Effector memory CD4-positive, alpha-beta T cell (primary cell): ENCODE data around the gene CFAP74.

Experiments
- DNase-seq, 3 donors: peaks; one replicate each; pipeline ENCODE4 v3.0.0-alpha.2; 2020
- H3K27ac ChIP-seq: 2 replicates; pipeline ENCODE4 v1.7.0; 2013; ENCODE audit warnings: mild to moderate bottlenecking, low read length, moderate library complexity; ENCODE audit not compliant: insufficient read depth, poor library complexity, severe bottlenecking
- H3K27me3 ChIP-seq: replicated peaks from 2 replicates; pipeline ENCODE4 v1.7.0; 2013; ENCODE audit warnings: mild to moderate bottlenecking, low read length; ENCODE audit not compliant: insufficient read depth, control insufficient read depth, poor library complexity, severe bottlenecking
- H3K36me3 ChIP-seq: 2 replicates; pipeline ENCODE4 v1.7.0; 2013; ENCODE audit warnings: mild to moderate bottlenecking, low read length, moderate library complexity; ENCODE audit not compliant: control insufficient read depth, insufficient read depth
- H3K4me1 ChIP-seq: 2 replicates; pipeline ENCODE4 v1.7.0; 2013; ENCODE audit warnings: low read length, mild to moderate bottlenecking; ENCODE audit not compliant: control insufficient read depth, insufficient read depth, poor library complexity, severe bottlenecking
- H3K4me3 ChIP-seq: 2 replicates; pipeline ENCODE4 v1.7.0; 2013; ENCODE audit warnings: low read length, low read depth, mild to moderate bottlenecking; ENCODE audit not compliant: insufficient read depth, poor library complexity, severe bottlenecking
- H3K9me3 ChIP-seq: 2 replicates; pipeline ENCODE4 v1.7.0; 2013; ENCODE audit warnings: mild to moderate bottlenecking, low read length, moderate library complexity; ENCODE audit not compliant: control insufficient read depth

The CFAP74 gene

GRCh38 chr1:1898246-1898933 is 105.2 kb downstream of the CFAP74 start:
- Histone ChIP-seq H3K36me3 (no peaks in the 10 kb centered on the region), H3K9me3 (no peaks in the 10 kb centered on the region), H3K27ac (no peak overlapping the region), H3K27me3 (no peaks in the 10 kb centered on the region), H3K4me3 (no peak overlapping the region), H3K4me1 (peaks cover 12% of the 10 kb centered on the region)
- DNase-seq, result no peak

GRCh38 chr1:1895456-1896336 is 107.9 kb downstream of the CFAP74 start:
- no peak for DNase-seq
- H3K4me1 ChIP-seq, result peaks cover 17% of the 10 kb centered on the region
- H3K27me3 ChIP-seq, result no peaks in the 10 kb centered on the region
- no peaks in the 10 kb centered on the region for H3K36me3 ChIP-seq
- H3K27ac ChIP-seq, result no peak overlapping the region
- no peaks in the 10 kb centered on the region for H3K9me3 ChIP-seq
- no peak overlapping the region for H3K4me3 ChIP-seq

GRCh38 chr1:1895060-1895418 is 108.5 kb downstream of the CFAP74 start:
- Histone ChIP-seq H3K27me3 (no peaks in the 10 kb centered on the region), H3K4me1 (peaks cover 17% of the 10 kb centered on the region), H3K36me3 (no peaks in the 10 kb centered on the region), H3K4me3 (no peak overlapping the region), H3K9me3 (no peaks in the 10 kb centered on the region), H3K27ac (no peak overlapping the region)
- DNase-seq, result no peak

GRCh38 chr1:1894354-1895059 is 109.1 kb downstream of the CFAP74 start:
- no peaks in the 10 kb centered on the region for H3K27me3 ChIP-seq
- DNase-seq, result no peak
- H3K9me3 ChIP-seq, result no peaks in the 10 kb centered on the region
- H3K27ac ChIP-seq, result no peak overlapping the region
- H3K36me3 ChIP-seq, result no peaks in the 10 kb centered on the region
- H3K4me3 ChIP-seq, result no peak overlapping the region
- H3K4me1 ChIP-seq, result peaks cover 17% of the 10 kb centered on the region

GRCh38 chr1:1893997-1894353 is 109.6 kb downstream of the CFAP74 start:
- Histone ChIP-seq H3K4me1 (peaks cover 22% of the 10 kb centered on the region), H3K36me3 (no peaks in the 10 kb centered on the region), H3K4me3 (no peak overlapping the region), H3K27me3 (no peaks in the 10 kb centered on the region), H3K9me3 (no peaks in the 10 kb centered on the region), H3K27ac (no peak overlapping the region)
- no peak for DNase-seq

- DNase-seq, result no peak
- no peak overlapping the region for H3K27ac ChIP-seq
- no peak overlapping the region for H3K4me3 ChIP-seq
- no peaks in the 10 kb centered on the region for H3K36me3 ChIP-seq
- H3K27me3 ChIP-seq, result no peaks in the 10 kb centered on the region
- H3K4me1 ChIP-seq, result peaks cover 27% of the 10 kb centered on the region
- H3K9me3 ChIP-seq, result no peaks in the 10 kb centered on the region
These were observed 110.1 kb downstream of the CFAP74 start for GRCh38 chr1:1893291-1893985.

- peak overlapping the region; percentile 93 for H3K27ac ChIP-seq
- H3K4me1 ChIP-seq, result peaks cover 34% of the 10 kb centered on the region
- H3K4me3 ChIP-seq, result peak overlapping the region; percentile 60
- no peaks in the 10 kb centered on the region for H3K36me3 ChIP-seq
- no peaks in the 10 kb centered on the region for H3K27me3 ChIP-seq
- no peak for DNase-seq
- H3K9me3 ChIP-seq, result no peaks in the 10 kb centered on the region
These were observed 110.8 kb downstream of the CFAP74 start for GRCh38 chr1:1892763-1893120.

- no peaks in the 10 kb centered on the region for H3K27me3 ChIP-seq
- H3K9me3 ChIP-seq, result no peaks in the 10 kb centered on the region
- H3K4me3 ChIP-seq, result peak overlapping the region; percentile 60
- H3K27ac ChIP-seq, result peak overlapping the region; percentile 93
- H3K36me3 ChIP-seq, result no peaks in the 10 kb centered on the region
- H3K4me1 ChIP-seq, result peaks cover 39% of the 10 kb centered on the region
- no peak for DNase-seq
These were observed 111.4 kb downstream of the CFAP74 start for GRCh38 chr1:1892079-1892762.

- H3K36me3 ChIP-seq, result no peaks in the 10 kb centered on the region
- no peaks in the 10 kb centered on the region for H3K27me3 ChIP-seq
- peak overlapping the region; percentile 62 for H3K4me3 ChIP-seq
- H3K4me1 ChIP-seq, result peaks cover 45% of the 10 kb centered on the region
- H3K9me3 ChIP-seq, result no peaks in the 10 kb centered on the region
- DNase-seq, result peak; percentile 71 to 82 (median 81)
- peak overlapping the region; percentile 93 for H3K27ac ChIP-seq
These were observed 112.1 kb downstream of the CFAP74 start for GRCh38 chr1:1891349-1892078.
